Measurements from ENCODE around the gene NDUFA6.
"Not testable (repeated sequence)": the region's sequence is repeated elsewhere in the genome, so short reads cannot be mapped to it uniquely, and the experiment has no call there.

NDUFA6 gene

GRCh38 chr22:42072606-42073330 lies 17.8 kb downstream of the NDUFA6 start:
- DNase-seq (ENCODE audit: low read depth in 2 of 2, low spot score in 1 of 2): no peak

DNA sequence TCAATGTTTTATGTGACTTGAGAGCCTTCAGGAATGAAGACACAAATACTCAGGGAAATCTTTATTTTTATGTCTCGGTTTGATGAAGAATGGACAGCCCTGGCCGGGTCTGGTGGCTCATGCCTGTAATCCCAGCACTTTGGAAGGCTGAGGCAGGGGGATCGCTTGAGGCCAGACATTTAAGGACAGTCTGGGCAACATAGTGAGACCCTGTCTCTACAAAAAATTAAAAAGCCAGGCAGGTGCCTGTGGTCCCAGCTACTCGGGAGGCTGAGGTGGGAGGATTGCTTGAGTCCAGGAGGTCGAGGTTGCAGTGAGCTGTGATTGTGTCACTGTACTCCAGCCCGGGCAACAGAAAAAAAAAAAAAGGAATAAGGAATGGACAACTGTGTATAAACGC lies 19.1 kb downstream of the NDUFA6 start:
- DNase-seq (ENCODE audit: low read depth in 2 of 2, low spot score in 1 of 2): not testable (repeated sequence)

DNA sequence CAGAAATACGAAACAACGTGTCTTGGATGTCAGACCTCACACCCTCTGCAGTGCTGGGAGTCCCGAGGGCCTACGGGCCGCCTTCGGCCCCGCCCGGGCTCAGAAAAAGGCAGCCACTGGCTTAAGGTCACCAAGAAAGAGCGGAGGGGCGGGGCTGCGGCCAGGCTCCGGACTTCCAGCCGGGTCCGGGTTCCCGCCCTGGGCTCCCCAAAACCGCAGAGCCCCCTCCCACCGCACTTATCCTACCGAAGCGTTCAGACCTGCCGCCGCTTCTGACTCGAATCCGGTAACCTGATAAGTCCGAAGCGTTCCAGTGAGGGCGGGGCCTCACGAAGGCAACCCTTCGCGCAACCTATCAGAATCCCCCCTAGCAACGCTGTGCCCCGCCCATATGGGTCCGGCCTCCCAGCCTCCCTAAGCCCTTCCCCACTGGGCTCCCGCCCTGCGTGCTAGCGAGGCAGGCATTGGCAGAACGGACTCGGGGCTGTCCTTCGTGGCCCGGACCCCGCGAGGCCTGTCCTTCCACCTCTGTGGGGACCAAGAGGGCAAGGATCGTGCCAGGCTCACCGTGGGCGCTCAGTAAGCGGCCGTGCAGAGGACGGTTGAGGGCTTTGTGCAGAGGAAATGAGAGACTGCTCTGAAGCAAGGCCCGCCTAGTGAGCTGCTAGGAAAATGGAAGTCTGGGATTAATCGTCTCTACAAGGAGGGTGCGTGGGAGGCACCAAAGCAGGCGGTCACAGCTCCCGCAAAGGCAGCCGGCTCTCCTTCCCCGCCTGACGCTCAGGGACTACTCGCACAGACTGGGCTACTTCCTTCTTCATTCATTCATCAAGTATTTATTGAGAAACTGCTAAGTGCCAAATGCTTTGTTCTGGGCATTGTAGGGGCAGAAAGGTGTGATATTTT lies 19.8 kb downstream of the NDUFA6 start, which contains the start of gene NAGA:
TSS of gene NAGA (minus strand) at position 296 of the 906 bp plus-strand sequence. CDS start 515 bp downstream, outside the sequence.
- DNase-seq (ENCODE audit: low read depth in 2 of 2, low spot score in 1 of 2): peak; percentile 69 to 81

DNA sequence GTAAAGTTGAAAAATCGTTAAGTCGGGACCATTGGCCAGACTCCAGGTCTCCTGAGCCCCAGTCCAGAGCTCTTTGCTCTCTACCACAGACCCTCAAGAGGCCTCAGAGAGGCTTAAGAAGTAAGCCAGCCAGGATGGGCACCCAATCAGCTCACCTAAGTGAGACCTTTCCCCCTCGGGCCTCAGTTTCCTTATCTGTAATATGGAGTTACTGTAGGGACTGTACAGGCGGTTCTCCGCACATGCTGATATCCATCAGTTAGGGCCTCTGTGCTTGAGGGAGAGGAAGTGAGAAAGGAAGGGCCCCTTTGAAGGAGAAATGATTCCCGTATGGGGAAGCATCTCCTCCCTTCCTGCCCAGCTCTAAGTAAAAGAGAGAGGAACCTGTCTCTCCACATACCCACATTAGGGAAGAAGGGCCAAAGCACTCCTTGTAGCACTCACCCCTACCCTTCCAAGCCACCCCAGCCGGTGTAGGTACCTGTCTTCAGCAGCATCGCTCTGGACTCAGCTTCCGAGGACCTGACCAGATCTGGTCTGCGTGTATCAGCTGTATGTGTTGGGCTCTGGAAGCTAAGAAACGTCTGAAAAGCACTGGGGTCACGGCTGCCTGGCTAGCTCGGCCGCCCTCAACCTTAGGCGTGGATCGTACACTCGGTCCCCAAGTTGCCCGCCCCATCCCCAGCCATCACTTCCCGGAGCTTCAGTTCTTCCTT lies 20.6 kb downstream of the NDUFA6 start:
- DNase-seq (ENCODE audit: low read depth in 2 of 2, low spot score in 1 of 2): no peak

- DNase-seq (ENCODE audit: low read depth in 2 of 2, low spot score in 1 of 2): no peak
Observed at GRCh38 chr22:42068291-42068690, 22.3 kb downstream of the NDUFA6 start.

GRCh38 chr22:42067671-42068251 lies 22.8 kb downstream of the NDUFA6 start:
- no peak for DNase-seq (ENCODE audit: low read depth in 2 of 2, low spot score in 1 of 2)

DNA sequence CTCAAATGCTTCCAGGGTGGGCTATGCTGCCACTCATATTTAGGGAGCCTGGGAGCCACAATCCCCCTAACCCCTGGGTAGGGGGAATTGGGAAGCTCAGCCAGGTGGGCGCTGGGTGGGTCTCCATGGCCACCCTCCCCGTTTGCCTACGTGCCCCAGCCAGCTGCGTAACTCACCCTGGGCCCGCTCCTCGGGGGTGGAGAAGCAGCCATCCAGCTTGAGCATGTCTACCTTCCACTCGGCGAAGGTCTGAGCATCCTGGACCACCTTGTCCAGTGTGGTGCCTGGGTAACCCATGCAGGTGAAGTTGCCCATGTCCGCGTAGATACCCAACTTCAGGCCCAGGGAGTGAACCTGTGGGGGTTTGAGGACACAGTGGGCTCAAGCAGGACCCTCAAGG lies 23.6 kb downstream of the NDUFA6 start:
- DNase-seq (ENCODE audit: low read depth in 2 of 2, low spot score in 1 of 2): no peak

GRCh38 chr22:42066126-42066761 lies 24.3 kb downstream of the NDUFA6 start:
- DNase-seq (ENCODE audit: low read depth in 2 of 2, low spot score in 1 of 2): no peak

GRCh38 chr22:42065438-42066125 lies 25.0 kb downstream of the NDUFA6 start:
- DNase-seq (ENCODE audit: low read depth in 2 of 2, low spot score in 1 of 2): no peak

GRCh38 chr22:42064629-42065028 lies 25.9 kb downstream of the NDUFA6 start:
- DNase-seq (ENCODE audit: low read depth in 2 of 2, low spot score in 1 of 2): no peak

DNA sequence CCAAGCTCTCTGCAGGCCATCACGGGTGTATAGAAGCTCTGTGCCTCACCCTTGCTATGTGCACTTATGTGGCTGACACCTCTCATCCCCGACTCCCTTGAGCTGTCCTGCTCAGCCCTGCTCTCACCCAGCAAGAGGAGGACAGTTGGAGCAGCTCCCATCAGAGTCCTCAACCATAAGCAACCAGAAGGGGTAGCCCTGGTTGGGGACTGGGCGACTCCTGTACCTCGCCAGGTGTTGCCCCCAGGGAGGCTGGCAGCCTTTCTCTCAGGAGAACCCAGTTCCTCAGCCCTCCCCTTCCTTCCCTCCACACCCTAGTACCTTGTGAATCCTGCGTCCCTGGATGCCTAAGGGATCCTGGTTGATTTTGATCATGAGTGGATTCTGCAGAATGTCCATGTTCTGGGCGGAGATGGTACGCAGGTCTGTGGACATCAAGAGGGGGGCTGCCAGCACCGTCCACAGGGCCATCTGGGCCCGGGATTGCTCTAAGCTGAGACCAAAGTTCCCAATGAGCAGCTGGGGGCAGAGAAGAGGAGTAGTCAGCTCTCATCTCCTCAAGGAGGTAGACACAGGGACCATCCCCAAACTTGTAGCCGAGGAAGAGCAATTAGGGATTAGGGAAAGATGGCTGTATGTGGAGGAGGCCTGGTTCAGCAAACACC lies 27.9 kb downstream of the NDUFA6 start:
- DNase-seq (ENCODE audit: low read depth in 2 of 2, low spot score in 1 of 2): no peak

GRCh38 chr22:42061041-42061440 lies 29.5 kb downstream of the NDUFA6 start:
- no peak for DNase-seq (ENCODE audit: low read depth in 2 of 2, low spot score in 1 of 2)

- DNase-seq (ENCODE audit: low read depth in 2 of 2, low spot score in 1 of 2): no peak
Observed at GRCh38 chr22:42060489-42060888, 30.1 kb downstream of the NDUFA6 start.

- DNase-seq (ENCODE audit: low read depth in 2 of 2, low spot score in 1 of 2): no peak
Observed at GRCh38 chr22:42056757-42057511, 33.6 kb downstream of the NDUFA6 start.

DNA sequence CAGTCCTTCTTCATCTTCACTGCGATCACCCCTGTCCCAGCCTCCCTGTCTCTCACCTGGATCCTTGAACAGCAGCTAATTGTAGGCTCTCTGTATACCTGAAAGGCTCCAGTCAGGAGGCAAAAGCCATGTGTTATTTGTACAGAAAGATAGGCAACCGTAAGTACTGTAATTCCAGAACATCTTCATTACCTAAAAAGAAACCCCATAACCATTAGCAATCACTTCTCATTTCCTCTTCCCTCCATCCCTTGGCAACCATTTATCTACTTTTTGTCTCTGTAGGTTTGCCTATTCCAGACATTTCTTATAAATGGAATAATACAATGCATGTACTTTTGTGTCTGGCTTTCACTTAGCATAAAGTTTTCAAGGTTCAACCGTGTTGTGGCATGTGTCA lies 37.8 kb downstream of the NDUFA6 start:
- no peak for DNase-seq (ENCODE audit: low read depth in 2 of 2, low spot score in 1 of 2)

DNA sequence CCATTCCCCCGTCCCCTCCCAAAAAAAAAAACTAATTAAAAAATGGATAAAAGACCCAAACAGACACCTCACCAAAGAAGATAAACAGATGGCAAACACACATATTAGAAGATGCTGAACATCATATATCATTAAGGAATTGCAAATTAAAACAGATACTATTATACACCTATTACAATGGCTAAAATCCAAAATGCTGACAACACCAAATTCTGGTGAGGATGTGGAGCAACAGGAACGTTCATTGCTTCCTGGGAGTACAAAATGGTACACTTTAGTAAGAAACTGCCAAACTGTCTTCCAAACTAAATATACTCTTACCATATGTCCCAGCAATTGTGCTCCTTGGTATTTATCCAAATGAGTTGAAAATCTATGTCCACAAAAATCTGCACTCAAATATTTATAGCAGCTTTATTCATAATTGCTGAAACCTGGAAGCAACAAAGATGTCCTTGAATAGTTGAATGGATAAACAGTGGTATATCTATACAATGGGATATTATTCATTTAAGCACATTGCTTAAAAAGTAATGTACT lies 39.9 kb downstream of the NDUFA6 start:
- no peak for DNase-seq (ENCODE audit: low read depth in 2 of 2, low spot score in 1 of 2)

GRCh38 chr22:42041784-42042183 lies 48.8 kb downstream of the NDUFA6 start:
- DNase-seq (ENCODE audit: low read depth in 2 of 2, low spot score in 1 of 2): no peak

DNA sequence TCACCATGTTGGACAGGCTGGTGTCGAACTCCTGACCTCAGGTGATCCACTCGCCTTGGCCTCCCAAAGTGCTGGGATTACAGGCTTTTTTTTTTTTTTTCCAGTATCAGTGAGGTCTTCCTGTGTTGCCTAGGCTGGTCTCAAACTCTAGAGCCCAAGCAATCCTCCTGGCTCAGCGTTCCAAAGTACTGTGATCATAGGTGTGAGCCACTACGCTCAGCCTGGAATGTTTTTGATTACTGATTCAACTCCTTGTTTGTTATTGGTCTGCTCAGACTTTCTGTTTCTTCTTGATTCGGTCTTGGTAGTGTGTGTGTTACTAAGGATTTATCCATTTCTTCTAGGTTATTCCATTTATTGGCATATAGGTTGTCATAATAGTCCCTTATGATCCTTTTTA lies 51.3 kb downstream of the NDUFA6 start:
- DNase-seq (ENCODE audit: low read depth in 2 of 2, low spot score in 1 of 2): no peak

Measured in stimulated activated CD8-positive, alpha-beta memory T cell treated with anti-CD3 and anti-CD28 coated beads, Interleukin-4, amount 100 ng/mL, for 1 hour (primary cell).